ENCODE results near the gene AP1S1.
"Not testable (repeated sequence)": the region's sequence is repeated elsewhere in the genome, so short reads cannot be mapped to it uniquely, and the experiment has no call there.

The AP1S1 gene

GRCh38 chr7:101172005-101172853, 18.0 kb downstream of the AP1S1 start:
- peak; percentile 44 for DNase-seq

- DNase-seq: no peak
Observed at GRCh38 chr7:101172854-101173751, 18.8 kb downstream of the AP1S1 start.

GRCh38 chr7:101173752-101174244, 19.5 kb downstream of the AP1S1 start:
- no peak for DNase-seq

- no peak for DNase-seq
Observed at GRCh38 chr7:101174322-101174854, 20.1 kb downstream of the AP1S1 start.

GRCh38 chr7:101175664-101176063, 21.4 kb downstream of the AP1S1 start:
- DNase-seq: no peak

DNA sequence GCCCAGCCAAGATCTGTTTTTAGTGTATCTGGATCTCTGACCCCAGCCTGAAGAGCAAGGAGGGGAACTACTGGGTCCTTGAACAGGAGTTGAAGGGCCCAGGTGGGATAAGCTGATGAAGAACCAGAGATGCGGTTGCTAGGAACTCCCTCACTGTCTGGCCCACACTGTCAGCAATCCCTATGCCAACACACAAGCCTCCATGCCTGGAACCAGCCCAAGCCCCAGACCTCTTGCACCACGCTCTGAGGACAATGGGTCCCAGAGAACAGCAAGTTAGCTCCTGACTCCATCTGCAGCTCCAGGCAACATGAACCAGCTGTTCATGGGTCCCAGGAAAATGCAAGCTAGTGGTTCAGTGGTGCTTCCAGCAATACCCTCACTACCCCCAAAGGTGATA, 23.4 kb downstream of the AP1S1 start:
- no peak for DNase-seq

GRCh38 chr7:101179117-101179516, 24.8 kb downstream of the AP1S1 start:
- DNase-seq: peak; percentile 20

DNA sequence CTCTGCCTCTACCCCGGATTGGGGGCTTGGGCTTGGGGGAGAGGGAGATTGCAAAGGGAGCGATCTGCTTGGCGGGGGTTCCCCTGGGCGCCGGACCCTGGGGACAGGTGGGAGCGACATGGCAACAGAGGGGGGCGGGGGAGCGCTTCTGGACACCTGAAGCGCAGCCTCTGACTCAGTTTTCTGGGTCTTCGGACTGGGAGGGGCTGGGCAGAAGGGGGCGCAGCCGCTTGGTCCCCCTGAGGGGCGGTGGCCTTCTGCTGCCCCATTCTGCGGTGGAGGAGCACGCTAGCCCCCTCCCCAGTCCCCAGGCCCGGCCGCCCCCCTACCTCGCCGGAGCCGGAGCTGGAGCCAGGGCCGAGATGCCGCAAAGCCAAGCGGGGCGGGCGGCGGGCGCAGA, 25.4 kb downstream of the AP1S1 start:
- DNase-seq: no peak

- DNase-seq: no peak
Observed at GRCh38 chr7:101180130-101180755, 26.0 kb downstream of the AP1S1 start, which contains the start of gene NAT16. TSS of gene NAT16 (minus strand) at chr7:101180293. CDS start at chr7:101174807, 5,486 bp downstream.

DNA sequence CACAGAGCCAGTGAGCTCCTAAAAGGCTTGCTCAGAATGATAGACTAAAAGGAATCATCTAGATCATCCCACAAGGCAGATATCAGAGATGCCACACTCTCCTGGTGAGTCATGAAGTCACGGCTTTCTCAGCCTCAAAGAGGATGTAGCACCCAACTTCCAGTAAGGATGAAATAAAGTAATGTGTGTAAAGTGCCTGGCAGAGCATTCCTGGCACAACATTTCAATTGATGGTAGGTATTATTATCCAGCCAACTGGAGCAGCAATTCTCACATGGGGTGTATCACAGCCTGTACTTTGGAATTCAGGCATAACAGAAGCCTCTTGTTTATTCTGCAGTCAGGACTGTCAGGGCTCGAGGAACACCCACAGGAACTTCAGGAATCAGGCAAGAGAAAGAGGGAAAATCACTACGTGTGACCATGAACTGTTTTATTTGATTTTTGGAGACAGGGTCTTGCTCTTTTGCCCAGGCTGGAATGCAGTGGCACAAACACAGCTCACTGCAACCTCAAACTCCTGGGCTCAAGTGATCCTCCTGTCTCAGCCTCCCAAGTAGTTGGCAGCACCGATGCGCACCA, 31.1 kb downstream of the AP1S1 start:
- no peak for DNase-seq

- DNase-seq: no peak
Observed at GRCh38 chr7:101186194-101186593, 31.9 kb downstream of the AP1S1 start.

DNA sequence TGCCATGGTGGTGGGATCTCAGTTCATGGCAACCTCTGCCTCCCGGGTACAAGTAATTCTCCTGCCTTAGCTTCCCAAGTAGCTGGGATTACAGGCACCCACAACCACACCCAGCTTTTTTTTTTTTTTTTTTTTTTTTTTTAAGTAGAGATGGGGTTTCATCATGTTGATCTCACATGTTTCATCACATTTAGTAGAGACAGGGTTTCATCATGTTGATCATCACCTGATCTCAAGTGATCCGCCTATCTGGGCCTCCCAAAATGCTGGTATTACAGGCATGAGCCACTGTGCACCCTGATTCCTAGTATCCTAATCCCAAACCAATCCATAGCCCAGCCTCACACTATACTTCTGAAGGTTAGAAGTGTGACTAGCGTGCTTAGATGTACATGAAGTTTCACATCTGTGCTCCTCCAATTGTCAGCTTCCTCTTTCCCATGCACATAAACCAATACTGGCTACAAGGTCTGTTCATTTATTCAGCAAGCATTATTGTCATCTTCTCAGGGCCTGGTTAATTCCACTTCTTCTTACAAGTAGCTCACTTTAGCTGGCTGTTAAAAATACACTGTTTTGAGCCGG, 32.7 kb downstream of the AP1S1 start:
- no peak for DNase-seq

GRCh38 chr7:101189109-101189508, 34.8 kb downstream of the AP1S1 start:
- no peak for DNase-seq

- DNase-seq: no peak
Observed at GRCh38 chr7:101195884-101196283, 41.6 kb downstream of the AP1S1 start.

DNA sequence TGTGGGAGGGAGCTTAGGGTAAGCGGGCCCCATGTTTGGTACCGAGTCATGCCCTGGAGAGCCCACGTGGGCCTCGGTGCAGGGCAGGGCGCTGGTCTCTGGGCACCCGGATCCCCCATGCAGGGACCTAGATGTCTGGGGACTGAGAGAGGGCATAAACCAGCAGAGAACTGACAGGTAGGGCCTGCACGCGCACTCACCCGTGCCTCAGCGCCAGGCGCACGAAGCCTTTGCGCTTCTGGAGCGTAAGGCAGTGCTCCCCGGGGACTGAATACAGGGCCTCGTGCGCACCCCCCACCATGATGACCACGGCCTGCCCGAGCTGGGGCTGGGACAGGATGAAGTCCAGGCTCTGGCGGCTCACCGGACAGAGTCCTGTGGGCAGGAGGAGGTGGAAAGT, 43.7 kb downstream of the AP1S1 start:
- DNase-seq: no peak

DNA sequence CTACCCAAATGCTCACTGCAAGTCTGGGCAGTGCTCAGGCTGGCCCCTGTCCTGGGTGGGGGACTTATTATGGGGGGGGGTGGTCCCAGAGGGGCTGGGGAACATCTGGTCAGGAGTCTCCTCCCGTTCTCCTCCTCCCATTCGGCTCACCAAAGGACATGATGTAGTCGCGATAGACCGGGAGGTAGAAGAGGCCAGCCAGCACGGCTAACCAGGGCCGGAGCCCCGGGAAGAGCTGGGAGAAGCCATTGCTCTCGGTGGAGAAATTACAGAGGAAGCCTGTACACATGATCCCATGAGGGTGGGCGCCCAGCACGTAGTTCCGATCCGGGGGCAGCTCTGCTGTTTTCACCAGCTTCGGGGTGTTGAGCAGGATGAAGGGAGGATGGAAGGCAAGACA, 44.2 kb downstream of the AP1S1 start:
- no peak for DNase-seq

DNA sequence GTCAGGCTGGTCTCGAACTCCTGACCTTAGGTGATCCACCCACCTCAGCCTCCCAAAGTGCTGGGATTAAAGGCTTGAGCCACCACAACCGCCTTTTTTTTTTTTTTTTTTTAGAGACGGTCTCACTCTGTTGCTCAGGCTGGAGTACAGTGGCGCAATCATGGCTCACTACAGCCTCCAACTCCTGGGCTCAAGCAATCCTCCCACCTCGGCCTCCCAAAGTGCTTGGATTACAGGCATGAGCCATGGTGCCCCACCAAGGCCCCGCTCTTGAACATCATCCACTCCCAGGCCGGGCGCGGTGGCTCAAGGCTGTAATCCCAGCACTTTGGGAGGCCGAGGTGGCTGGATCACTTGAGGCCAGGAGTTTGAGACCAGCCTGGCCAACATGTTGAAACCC, 45.2 kb downstream of the AP1S1 start:
- not testable (repeated sequence) for DNase-seq

GRCh38 chr7:101200504-101200861, 46.2 kb downstream of the AP1S1 start:
- DNase-seq: no peak

GRCh38 chr7:101200862-101201599, 46.8 kb downstream of the AP1S1 start, which contains the start of gene MOGAT3:
TSS of gene MOGAT3 (minus strand) at chr7:101201036. CDS start at chr7:101200854, 182 bp downstream.
- no peak for DNase-seq

DNA sequence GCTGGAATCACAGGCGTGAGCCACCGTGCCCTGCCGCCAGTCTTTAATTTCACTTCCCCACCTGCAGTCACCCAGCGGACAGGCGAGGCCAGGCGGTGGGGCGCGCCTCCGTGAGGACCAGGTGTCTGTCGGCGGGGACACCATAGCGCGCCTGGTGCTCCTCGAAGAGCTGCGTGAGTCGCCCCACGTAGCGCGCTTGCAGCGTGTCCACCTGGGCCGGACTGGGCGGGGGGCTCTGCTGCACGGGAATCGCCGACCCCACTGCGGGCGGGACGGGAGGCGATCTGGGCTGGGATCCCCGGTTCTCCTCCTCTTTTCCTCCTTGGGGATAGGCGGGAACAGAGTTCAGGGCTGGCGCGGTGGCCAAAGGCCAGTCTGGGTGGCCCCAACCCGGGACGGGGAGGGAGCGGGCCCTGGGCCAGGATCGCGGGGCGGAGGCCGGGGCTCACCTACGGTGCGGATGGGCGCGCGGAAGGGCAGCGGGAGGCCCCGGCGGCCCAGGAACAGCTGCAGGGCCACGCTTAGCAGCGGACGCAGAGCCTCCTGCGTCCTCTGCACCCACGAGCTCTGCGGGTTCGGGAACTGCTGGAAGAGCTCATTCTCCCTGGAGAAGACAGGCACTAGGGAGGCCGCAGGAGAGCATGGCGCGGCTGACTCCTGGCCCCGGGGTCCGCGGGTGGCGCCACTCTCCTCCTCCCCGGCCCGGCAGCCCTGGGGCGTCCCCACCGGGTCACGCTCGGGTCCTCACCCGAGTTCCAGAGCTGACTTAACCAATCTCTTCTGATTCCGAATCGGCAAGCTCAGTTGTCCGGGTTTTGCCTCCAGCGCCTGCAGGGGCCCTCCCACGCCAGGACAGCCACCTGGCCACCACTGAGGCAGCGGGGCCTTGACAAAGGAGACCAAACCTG, 47.7 kb downstream of the AP1S1 start:
- DNase-seq: no peak
